ENCODE results near the gene DEF6. TPM values are rescaled to one million over a fixed set of nuclear protein-coding genes. Genes with fewer than 3 reads are reported as not detected.
A peak's percentile ranks its signal among the peaks of the same experiment; 100 is the strongest.
"Not testable (repeated sequence)": the region's sequence is repeated elsewhere in the genome, so short reads cannot be mapped to it uniquely, and the experiment has no call there.

The DEF6 gene
- total RNA-seq, 1 donor from 2014 or later = 5.2 TPM

DNA sequence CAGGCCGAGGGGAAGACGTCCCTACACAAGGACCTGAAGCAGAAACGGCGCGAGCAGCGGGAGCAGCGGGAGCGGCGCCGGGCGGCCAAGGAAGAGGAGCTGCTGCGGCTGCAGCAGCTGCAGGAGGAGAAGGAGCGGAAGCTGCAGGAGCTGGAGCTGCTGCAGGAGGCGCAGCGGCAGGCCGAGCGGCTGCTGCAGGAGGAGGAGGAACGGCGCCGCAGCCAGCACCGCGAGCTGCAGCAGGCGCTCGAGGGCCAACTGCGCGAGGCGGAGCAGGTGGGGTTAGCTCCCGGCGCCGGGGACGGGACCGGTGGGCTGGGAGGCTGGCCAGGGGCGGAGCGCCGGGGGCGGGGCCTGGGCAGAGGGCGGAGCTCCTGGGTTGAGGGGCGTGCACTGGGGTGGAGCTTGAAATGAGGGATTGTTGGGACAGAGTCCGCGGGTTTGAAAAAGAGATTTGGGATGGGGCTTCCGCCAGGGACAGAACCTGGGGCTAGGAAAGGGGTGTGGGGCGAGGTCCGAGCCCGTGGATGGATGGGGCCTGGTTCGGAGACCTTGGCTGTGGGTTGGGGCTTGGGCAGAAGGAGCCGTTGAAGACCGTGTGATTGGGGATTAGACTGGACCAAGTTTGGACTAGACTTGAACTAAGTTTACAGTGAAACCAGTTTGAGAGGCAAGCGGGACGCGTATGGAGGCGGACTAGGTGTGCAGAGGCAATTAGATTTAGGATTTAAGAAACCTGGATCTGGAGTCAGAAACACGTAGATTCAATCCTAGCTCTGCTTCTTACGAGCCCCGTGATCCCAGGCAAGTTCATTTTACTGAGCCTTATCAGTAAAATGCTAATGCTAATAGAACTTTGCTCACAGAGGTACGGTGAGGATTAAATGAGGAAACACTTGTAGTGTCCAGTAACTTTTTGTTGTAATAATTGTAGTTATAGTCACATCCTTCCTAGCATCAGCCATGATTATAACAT is 20.9 kb downstream of the DEF6 start:
- Histone ChIP-seq H3K4me3 (ENCODE audit: low read length in 3 of 3) (peak overlapping the region; percentile 67 to 79 (median 78)), H3K9me3 (ENCODE audit: control insufficient read depth in 3 of 3, low read length in 3 of 3) (no peaks in the 10 kb centered on the region), H3K36me3 (ENCODE audit: control insufficient read depth in 3 of 3, insufficient read depth in 3 of 3, low read length in 3 of 3) (no peaks in the 10 kb centered on the region), H3K9ac (ENCODE audit: low read depth in 1 of 3, low read length in 3 of 3) (peak overlapping the region; percentile 73 to 84 (median 76)), H3K27ac (ENCODE audit: low read depth, low read length) (peak overlapping the region; percentile 25), H3K27me3 (ENCODE audit: control insufficient read depth in 3 of 3, insufficient read depth in 3 of 3, low read length in 3 of 3) (no peaks in the 10 kb centered on the region), H3K4me1 (ENCODE audit: control insufficient read depth in 3 of 3, insufficient read depth in 3 of 3, low read length in 3 of 3) (peaks cover 13 to 15% (median 13%) of the 10 kb centered on the region in 3 donors)

DNA sequence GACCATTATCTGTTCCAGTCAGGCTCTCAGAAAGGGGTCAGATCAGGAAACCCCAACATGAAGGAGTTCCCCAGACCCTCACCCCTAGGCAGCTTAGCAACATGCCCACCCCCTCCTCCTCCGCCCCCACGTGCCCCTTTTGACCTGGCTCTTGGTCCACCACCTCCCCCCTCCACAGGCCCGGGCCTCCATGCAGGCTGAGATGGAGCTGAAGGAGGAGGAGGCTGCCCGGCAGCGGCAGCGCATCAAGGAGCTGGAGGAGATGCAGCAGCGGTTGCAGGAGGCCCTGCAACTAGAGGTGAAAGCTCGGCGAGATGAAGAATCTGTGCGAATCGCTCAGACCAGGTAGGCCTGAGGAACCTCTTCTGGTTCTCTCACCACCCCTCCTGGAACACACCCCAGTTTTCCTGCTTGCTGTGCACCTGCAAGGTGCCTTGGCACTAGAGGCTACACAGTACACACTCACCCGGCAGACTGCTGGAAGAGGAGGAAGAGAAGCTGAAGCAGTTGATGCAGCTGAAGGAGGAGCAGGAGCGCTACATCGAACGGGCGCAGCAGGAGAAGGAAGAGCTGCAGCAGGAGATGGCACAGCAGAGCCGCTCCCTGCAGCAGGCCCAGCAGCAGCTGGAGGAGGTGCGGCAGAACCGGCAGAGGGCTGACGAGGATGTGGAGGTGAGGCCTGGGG is 21.9 kb downstream of the DEF6 start:
- no peaks in the 10 kb centered on the region for H3K36me3 ChIP-seq (ENCODE audit: control insufficient read depth in 3 of 3, insufficient read depth in 3 of 3, low read length in 3 of 3)
- no peak overlapping the region for H3K4me3 ChIP-seq (ENCODE audit: low read length in 3 of 3)
- no peaks in the 10 kb centered on the region for H3K9me3 ChIP-seq (ENCODE audit: control insufficient read depth in 3 of 3, low read length in 3 of 3)
- H3K27ac ChIP-seq (ENCODE audit: low read depth, low read length) = no peak overlapping the region
- no peaks in the 10 kb centered on the region for H3K27me3 ChIP-seq (ENCODE audit: control insufficient read depth in 3 of 3, insufficient read depth in 3 of 3, low read length in 3 of 3)
- no peak overlapping the region for H3K9ac ChIP-seq (ENCODE audit: low read depth in 1 of 3, low read length in 3 of 3)
- peaks cover 13 to 15% (median 13%) of the 10 kb centered on the region in 3 donors for H3K4me1 ChIP-seq (ENCODE audit: control insufficient read depth in 3 of 3, insufficient read depth in 3 of 3, low read length in 3 of 3)

DNA sequence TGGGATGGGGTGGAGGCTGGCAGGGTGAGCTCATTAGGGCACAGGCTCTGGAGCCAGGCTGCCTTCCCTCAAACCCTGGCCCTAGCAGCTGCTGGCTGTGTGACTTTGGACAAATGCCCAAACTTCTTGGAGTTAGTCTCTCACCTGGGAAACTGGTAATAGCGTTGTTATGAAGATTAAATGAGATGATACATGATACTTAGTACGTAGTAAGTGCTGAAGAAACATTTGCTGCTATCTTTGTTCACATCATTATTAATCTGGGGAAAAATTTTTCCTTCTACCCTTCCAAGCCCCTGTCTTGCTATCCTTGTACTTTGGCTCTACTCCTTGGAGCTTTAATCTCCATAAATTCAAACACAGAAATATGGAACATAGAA is 22.4 kb downstream of the DEF6 start:
- H3K9me3 ChIP-seq (ENCODE audit: control insufficient read depth in 3 of 3, low read length in 3 of 3) = no peaks in the 10 kb centered on the region
- H3K4me1 ChIP-seq (ENCODE audit: control insufficient read depth in 3 of 3, insufficient read depth in 3 of 3, low read length in 3 of 3) = peaks cover 13 to 15% (median 13%) of the 10 kb centered on the region in 3 donors
- H3K9ac ChIP-seq (ENCODE audit: low read depth in 1 of 3, low read length in 3 of 3) = no peak overlapping the region
- H3K4me3 ChIP-seq (ENCODE audit: low read length in 3 of 3) = no peak overlapping the region
- H3K27ac ChIP-seq (ENCODE audit: low read depth, low read length) = no peak overlapping the region
- no peaks in the 10 kb centered on the region for H3K27me3 ChIP-seq (ENCODE audit: control insufficient read depth in 3 of 3, insufficient read depth in 3 of 3, low read length in 3 of 3)
- no peaks in the 10 kb centered on the region for H3K36me3 ChIP-seq (ENCODE audit: control insufficient read depth in 3 of 3, insufficient read depth in 3 of 3, low read length in 3 of 3)

DNA sequence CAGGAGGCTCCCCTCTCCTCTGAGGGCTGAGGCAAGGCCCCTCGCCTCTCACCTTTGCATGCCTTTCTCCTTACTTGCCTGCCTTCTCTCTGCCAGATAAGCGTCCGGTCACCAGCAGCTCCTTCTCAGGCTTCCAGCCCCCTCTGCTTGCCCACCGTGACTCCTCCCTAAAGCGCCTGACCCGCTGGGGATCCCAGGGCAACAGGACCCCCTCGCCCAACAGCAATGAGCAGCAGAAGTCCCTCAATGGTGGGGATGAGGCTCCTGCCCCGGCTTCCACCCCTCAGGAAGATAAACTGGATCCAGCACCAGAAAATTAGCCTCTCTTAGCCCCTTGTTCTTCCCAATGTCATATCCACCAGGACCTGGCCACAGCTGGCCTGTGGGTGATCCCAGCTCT is 23.5 kb downstream of the DEF6 start:
- Histone ChIP-seq H3K36me3 (ENCODE audit: control insufficient read depth in 3 of 3, insufficient read depth in 3 of 3, low read length in 3 of 3) (no peaks in the 10 kb centered on the region), H3K9me3 (ENCODE audit: control insufficient read depth in 3 of 3, low read length in 3 of 3) (no peaks in the 10 kb centered on the region), H3K27ac (ENCODE audit: low read depth, low read length) (no peak overlapping the region), H3K4me3 (ENCODE audit: low read length in 3 of 3) (no peak overlapping the region), H3K27me3 (ENCODE audit: control insufficient read depth in 3 of 3, insufficient read depth in 3 of 3, low read length in 3 of 3) (no peaks in the 10 kb centered on the region), H3K9ac (ENCODE audit: low read depth in 1 of 3, low read length in 3 of 3) (no peak overlapping the region), H3K4me1 (ENCODE audit: control insufficient read depth in 3 of 3, insufficient read depth in 3 of 3, low read length in 3 of 3) (peaks cover 13 to 15% (median 13%) of the 10 kb centered on the region in 3 donors)

DNA sequence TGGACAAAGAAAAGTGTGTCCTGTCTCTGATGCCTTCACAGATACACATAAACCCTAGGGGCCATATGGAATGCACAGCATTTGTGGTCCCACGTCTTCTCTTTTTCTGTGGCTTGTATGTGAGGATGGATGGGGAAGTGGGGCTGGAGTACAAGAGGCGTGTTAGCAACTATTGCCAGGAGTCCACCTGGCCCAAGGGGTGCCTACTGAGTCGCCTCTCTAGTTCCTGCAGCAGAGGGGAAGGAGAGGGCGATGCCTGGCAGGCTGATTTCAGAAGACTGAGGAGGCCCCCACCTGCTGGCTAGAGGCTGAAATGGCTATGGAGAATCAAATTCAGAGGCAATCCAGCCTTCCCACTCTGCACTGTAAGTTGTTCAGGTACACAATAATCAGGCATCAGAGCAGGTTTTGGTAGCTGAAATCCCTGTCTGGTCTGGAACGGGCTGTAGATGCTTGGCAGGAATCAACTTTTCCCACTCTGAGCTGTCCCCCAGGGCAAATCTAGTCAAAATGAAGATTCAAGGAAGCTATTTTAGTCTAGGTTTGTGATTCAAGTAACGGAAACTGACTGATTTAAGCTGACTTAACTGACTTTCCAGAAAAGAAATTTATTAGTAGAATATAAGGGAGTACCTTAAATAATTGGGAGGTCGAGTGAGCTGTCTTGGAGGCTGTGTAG is 29.9 kb downstream of the DEF6 start:
- H3K4me1 ChIP-seq (ENCODE audit: control insufficient read depth in 3 of 3, insufficient read depth in 3 of 3, low read length in 3 of 3) = peaks cover 0 to 6% (median 0%) of the 10 kb centered on the region in 3 donors
- H3K27me3 ChIP-seq (ENCODE audit: control insufficient read depth in 3 of 3, insufficient read depth in 3 of 3, low read length in 3 of 3) = peaks cover 0 to 3% (median 0%) of the 10 kb centered on the region in 3 donors
- H3K9me3 ChIP-seq (ENCODE audit: control insufficient read depth in 3 of 3, low read length in 3 of 3) = no peaks in the 10 kb centered on the region
- no peak overlapping the region for H3K9ac ChIP-seq (ENCODE audit: low read depth in 1 of 3, low read length in 3 of 3)
- H3K27ac ChIP-seq (ENCODE audit: low read depth, low read length) = no peak overlapping the region
- no peak overlapping the region for H3K4me3 ChIP-seq (ENCODE audit: low read length in 3 of 3)
- H3K36me3 ChIP-seq (ENCODE audit: control insufficient read depth in 3 of 3, insufficient read depth in 3 of 3, low read length in 3 of 3) = no peaks in the 10 kb centered on the region

DNA sequence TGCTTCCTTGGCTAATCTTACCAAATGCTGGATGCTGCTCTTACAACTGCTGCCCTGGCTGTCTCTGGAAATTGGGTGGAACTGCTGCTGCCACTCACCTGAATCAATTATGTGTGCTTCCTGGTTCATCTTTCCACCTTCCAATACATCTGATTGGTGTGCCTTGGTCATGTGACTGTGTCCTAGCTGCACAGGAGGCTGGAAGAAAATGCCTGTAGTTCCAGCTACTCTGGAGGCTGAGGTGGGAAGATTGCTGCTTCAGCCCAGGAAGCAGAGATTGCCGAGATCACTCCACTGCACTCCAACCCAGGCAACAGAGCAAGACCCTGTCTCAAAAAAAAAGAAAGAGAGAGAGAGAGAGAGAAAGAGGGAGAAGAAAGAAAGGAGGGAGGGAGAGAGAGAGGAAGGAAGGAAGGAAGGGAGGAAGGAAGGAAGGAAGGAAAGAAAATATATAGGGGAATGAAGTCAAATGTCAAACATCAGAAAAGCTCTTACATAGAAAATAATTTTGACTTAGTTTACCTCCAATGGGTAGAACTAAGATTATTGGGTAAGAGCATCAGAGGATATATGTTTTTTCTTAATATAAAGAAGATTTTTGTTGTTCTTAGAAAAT is 30.6 kb downstream of the DEF6 start:
- Histone ChIP-seq H3K4me1 (ENCODE audit: control insufficient read depth in 3 of 3, insufficient read depth in 3 of 3, low read length in 3 of 3) (peaks cover 0 to 6% (median 0%) of the 10 kb centered on the region in 3 donors), H3K27me3 (ENCODE audit: control insufficient read depth in 3 of 3, insufficient read depth in 3 of 3, low read length in 3 of 3) (peaks cover 0 to 3% (median 0%) of the 10 kb centered on the region in 3 donors)

DNA sequence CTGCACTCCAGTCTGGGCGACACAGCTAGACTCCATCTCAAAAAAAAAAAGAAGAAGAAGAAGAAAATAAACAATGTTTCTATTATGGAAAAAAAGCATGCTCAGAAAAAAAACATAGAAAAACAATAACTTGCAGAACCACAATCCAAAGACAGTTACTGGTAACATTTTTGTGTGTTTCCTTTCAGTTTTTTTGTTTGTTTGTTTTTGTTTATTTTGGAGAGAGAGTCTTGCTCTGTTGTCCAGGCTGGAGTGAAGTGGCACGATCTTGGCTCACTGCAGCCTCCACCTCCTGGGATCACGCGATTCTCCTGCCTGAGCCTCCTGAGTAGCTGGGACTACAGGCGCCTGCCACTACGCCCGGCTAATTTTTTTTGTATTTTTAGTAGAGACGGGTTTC is 31.3 kb downstream of the DEF6 start:
- H3K9ac ChIP-seq (ENCODE audit: low read depth in 1 of 3, low read length in 3 of 3); H3K4me3 ChIP-seq (ENCODE audit: low read length in 3 of 3); H3K27ac ChIP-seq (ENCODE audit: low read depth, low read length); H3K4me1 ChIP-seq (ENCODE audit: control insufficient read depth in 3 of 3, insufficient read depth in 3 of 3, low read length in 3 of 3); H3K36me3 ChIP-seq (ENCODE audit: control insufficient read depth in 3 of 3, insufficient read depth in 3 of 3, low read length in 3 of 3); H3K27me3 ChIP-seq (ENCODE audit: control insufficient read depth in 3 of 3, insufficient read depth in 3 of 3, low read length in 3 of 3); H3K9me3 ChIP-seq (ENCODE audit: control insufficient read depth in 3 of 3, low read length in 3 of 3): not testable (repeated sequence)

More for the DNA sequence above, 30.6 kb downstream of the DEF6 start:
- H3K27ac ChIP-seq (ENCODE audit: low read depth, low read length) = no peak overlapping the region
- H3K9ac ChIP-seq (ENCODE audit: low read depth in 1 of 3, low read length in 3 of 3) = no peak overlapping the region
- H3K36me3 ChIP-seq (ENCODE audit: control insufficient read depth in 3 of 3, insufficient read depth in 3 of 3, low read length in 3 of 3) = no peaks in the 10 kb centered on the region
- no peaks in the 10 kb centered on the region for H3K9me3 ChIP-seq (ENCODE audit: control insufficient read depth in 3 of 3, low read length in 3 of 3)
- no peak overlapping the region for H3K4me3 ChIP-seq (ENCODE audit: low read length in 3 of 3)

DNA sequence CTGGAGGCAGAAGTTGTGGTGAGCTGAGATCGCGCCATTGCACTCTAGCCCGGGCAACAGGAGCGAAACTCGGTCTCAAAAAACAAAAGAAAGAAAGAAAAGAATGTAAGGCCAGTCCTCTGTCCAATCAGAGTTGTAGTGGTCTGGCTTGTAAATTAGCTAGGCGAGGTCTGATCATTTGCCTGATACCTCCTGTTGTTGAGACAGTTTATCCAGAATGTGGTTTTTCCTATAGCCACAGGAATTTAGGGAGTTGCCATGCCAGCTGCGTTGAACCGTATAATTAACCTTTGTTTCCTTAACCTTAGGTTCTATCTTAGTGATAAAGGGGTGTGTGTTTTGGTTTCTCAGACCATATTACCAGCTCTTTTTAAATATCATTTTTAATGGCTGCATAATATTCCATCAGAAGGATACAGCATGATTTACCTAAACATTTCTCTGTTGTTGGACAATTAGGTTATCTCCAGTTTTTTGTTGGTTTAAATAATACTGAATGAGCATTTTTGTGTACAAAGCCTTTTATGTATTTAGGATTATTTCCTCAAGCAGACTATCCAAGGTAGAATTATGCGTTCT is 33.0 kb downstream of the DEF6 start:
- Histone ChIP-seq H3K4me1 (ENCODE audit: control insufficient read depth in 3 of 3, insufficient read depth in 3 of 3, low read length in 3 of 3) (peaks cover 0 to 6% (median 0%) of the 10 kb centered on the region in 3 donors), H3K27ac (ENCODE audit: low read depth, low read length) (no peak overlapping the region), H3K9me3 (ENCODE audit: control insufficient read depth in 3 of 3, low read length in 3 of 3) (no peaks in the 10 kb centered on the region), H3K4me3 (ENCODE audit: low read length in 3 of 3) (no peak overlapping the region), H3K27me3 (ENCODE audit: control insufficient read depth in 3 of 3, insufficient read depth in 3 of 3, low read length in 3 of 3) (peaks cover 0 to 3% (median 0%) of the 10 kb centered on the region in 3 donors), H3K36me3 (ENCODE audit: control insufficient read depth in 3 of 3, insufficient read depth in 3 of 3, low read length in 3 of 3) (no peaks in the 10 kb centered on the region), H3K9ac (ENCODE audit: low read depth in 1 of 3, low read length in 3 of 3) (no peak overlapping the region)

DNA sequence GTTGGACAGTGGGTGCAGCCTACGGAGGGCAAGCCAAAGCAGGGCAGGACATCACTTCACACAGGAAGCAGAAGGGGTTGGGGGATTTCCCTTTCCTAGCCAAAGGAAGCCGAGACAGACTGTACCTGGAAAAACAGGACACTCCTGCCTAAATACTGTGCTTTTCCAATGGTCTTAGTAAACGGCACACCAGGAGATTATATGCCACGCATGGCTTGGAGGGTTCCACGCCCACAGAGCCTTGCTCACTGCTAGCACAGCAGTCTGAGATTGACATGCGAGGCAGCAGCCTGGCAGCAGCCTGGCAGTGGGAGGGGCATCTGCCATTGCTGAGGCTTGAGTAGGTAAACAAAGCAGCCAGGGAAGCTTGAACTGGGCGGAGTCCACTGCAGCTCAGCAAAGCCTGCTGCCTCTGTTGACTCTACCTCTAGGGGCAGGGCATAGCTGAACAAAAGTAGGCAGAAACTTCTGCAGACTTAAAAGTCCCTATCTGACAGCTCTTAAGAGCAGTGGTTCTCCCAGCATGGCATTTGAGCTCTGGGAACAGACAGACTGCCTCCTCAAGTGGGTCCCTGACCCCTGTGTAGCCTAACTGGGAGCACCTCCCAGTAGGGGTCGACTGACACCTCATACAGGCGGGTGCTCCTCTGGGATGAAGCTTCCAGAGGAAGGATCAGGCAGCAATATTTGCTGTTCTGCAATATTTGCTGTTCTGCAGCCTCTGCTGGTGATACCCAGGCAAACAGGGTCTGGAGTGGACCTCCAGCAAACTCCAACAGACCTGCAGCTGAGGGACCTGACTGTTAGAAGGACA is 34.7 kb downstream of the DEF6 start:
- not testable (repeated sequence) for H3K9me3 ChIP-seq (ENCODE audit: control insufficient read depth in 3 of 3, low read length in 3 of 3); H3K36me3 ChIP-seq (ENCODE audit: control insufficient read depth in 3 of 3, insufficient read depth in 3 of 3, low read length in 3 of 3); H3K4me3 ChIP-seq (ENCODE audit: low read length in 3 of 3); H3K9ac ChIP-seq (ENCODE audit: low read depth in 1 of 3, low read length in 3 of 3); H3K27ac ChIP-seq (ENCODE audit: low read depth, low read length); H3K4me1 ChIP-seq (ENCODE audit: control insufficient read depth in 3 of 3, insufficient read depth in 3 of 3, low read length in 3 of 3); H3K27me3 ChIP-seq (ENCODE audit: control insufficient read depth in 3 of 3, insufficient read depth in 3 of 3, low read length in 3 of 3)
